OCI-LY7 (cell line): ENCODE measurements around the gene SLMAP. TPM values are rescaled to one million over a fixed set of nuclear protein-coding genes. Genes with fewer than 3 reads are reported as not detected.

Experiments used
- BruUV-seq: library from RNA; stranded (reverse); fragments of 400-500 nt; replicated peaks from 2 replicates; lab custom pipeline; 2021; lab: Mats Ljungman, UMichigan
- CTCF ChIA-PET: fragments of 300-600 bp; sonication (Branson Sonifier 250); formaldehyde crosslinking; loops from one replicate; lab custom pipeline; 2022; ENCODE audit warnings: antibody characterized with exemption; ENCODE audit not compliant: unreplicated experiment; lab: Charles Lee
- POLR2A ChIA-PET: fragments of 300-600 bp; sonication (Branson Sonifier 250); formaldehyde crosslinking; loops from one replicate; lab custom pipeline; 2022; ENCODE audit warnings: antibody characterized with exemption; lab: Charles Lee
- DNase-seq: peaks from one replicate; pipeline ENCODE4 v3.0.0-alpha.2; 2015; ENCODE audit warnings: low spot score
- H2AFZ ChIP-seq: fragments of 200-600 bp; sonication (generic), shearing (Covaris generic); 2 replicates; pipeline ENCODE4 v1.6.1; 2014; ENCODE audit warnings: mild to moderate bottlenecking, antibody characterized with exemption, low read length, moderate library complexity
- H3K27ac ChIP-seq: fragments of 200-600 bp; sonication (generic); 2 replicates; pipeline ENCODE4 v1.5.1; 2014; ENCODE audit warnings: mixed run types, low read depth, mild to moderate bottlenecking, moderate library complexity, low read length, inconsistent platforms; ENCODE audit not compliant: poor library complexity, severe bottlenecking
- H3K36me3 ChIP-seq: fragments of 200-600 bp; sonication (generic); 2 replicates; pipeline ENCODE4 v1.6.1; 2014; ENCODE audit warnings: mild to moderate bottlenecking, antibody characterized with exemption, low read length, moderate library complexity, mixed read lengths; ENCODE audit not compliant: insufficient read depth
- H3K4me1 ChIP-seq: fragments of 200-600 bp; sonication (generic); 2 replicates; pipeline ENCODE4 v1.5.1; 2014; ENCODE audit warnings: mild to moderate bottlenecking, low read length; ENCODE audit not compliant: insufficient read depth, poor library complexity, severe bottlenecking
- H3K4me2 ChIP-seq: fragments of 200-600 bp; sonication (generic); 2 replicates; pipeline ENCODE4 v1.6.1; 2014; ENCODE audit warnings: mild to moderate bottlenecking, low read length
- H3K4me3 ChIP-seq: fragments of 200-600 bp; sonication (generic); 2 replicates; pipeline ENCODE4 v1.5.1; 2014; ENCODE audit warnings: mild to moderate bottlenecking, low read depth, low read length; ENCODE audit not compliant: poor library complexity, severe bottlenecking
- H3K79me2 ChIP-seq: fragments of 200-600 bp; sonication (generic); 2 replicates; pipeline ENCODE4 v1.6.1; 2016; ENCODE audit warnings: low read depth, mild to moderate bottlenecking, low read length, moderate library complexity, mixed read lengths; ENCODE audit not compliant: insufficient read depth
- H3K9me2 ChIP-seq: fragments of 200-600 bp; sonication (generic); 2 replicates; pipeline ENCODE4 v1.6.1; 2016; ENCODE audit warnings: mild to moderate bottlenecking, low read length, mixed read lengths; ENCODE audit not compliant: insufficient read depth
- H3K9me3 ChIP-seq: fragments of 200-600 bp; sonication (generic); 2 replicates; pipeline ENCODE4 v1.6.1; 2014; ENCODE audit warnings: mild to moderate bottlenecking, mixed run types, low read length, mixed read lengths
- H4K20me1 ChIP-seq: fragments of 200-600 bp; sonication (generic); 2 replicates; pipeline ENCODE4 v1.6.1; 2014; ENCODE audit warnings: mild to moderate bottlenecking, antibody characterized with exemption, low read length, moderate library complexity, mixed read lengths; ENCODE audit not compliant: insufficient read depth
- EZH2phosphoT487 ChIP-seq: fragments of 200-600 bp; sonication (generic); IDR thresholded peaks from 2 replicates; pipeline ENCODE4 v1.6.1; 2018; ENCODE audit warnings: low read depth, borderline replicate concordance, mild to moderate bottlenecking, mixed run types, antibody characterized with exemption, low read length, moderate library complexity, mixed read lengths
- intact Hi-C: fragments of 100-400 bp; cut with micrococcal nuclease; formaldehyde crosslinking; loops from one replicate; pipeline ENCODE4 v1.10.0; 2022; ENCODE audit not compliant: unreplicated experiment
- total RNA-seq, 2 experiments: library from RNA; depleted of rRNA in 1 of 2; stranded (reverse); fragments of >200 nt in 1 of 2; shearing (Covaris generic) in 1 of 2; gene quantifications; 2 replicates each; pipeline ENCODE4 v1.2.3, GENCODE V29; 2014 to 2022
- TF ChIP-seq, protein P1 (sequence below): fragments of 200-600 bp; sonication (generic); conservative IDR thresholded peaks from 2 replicates; pipeline ENCODE4 v1.5.1; 2014; ENCODE audit warnings: mild to moderate bottlenecking, antibody characterized with exemption, low read length, moderate library complexity, mixed read lengths

SLMAP gene
- total RNA-seq, 2 experiments from 2014 or later, result 41.6 to 68.4 TPM

DNA sequence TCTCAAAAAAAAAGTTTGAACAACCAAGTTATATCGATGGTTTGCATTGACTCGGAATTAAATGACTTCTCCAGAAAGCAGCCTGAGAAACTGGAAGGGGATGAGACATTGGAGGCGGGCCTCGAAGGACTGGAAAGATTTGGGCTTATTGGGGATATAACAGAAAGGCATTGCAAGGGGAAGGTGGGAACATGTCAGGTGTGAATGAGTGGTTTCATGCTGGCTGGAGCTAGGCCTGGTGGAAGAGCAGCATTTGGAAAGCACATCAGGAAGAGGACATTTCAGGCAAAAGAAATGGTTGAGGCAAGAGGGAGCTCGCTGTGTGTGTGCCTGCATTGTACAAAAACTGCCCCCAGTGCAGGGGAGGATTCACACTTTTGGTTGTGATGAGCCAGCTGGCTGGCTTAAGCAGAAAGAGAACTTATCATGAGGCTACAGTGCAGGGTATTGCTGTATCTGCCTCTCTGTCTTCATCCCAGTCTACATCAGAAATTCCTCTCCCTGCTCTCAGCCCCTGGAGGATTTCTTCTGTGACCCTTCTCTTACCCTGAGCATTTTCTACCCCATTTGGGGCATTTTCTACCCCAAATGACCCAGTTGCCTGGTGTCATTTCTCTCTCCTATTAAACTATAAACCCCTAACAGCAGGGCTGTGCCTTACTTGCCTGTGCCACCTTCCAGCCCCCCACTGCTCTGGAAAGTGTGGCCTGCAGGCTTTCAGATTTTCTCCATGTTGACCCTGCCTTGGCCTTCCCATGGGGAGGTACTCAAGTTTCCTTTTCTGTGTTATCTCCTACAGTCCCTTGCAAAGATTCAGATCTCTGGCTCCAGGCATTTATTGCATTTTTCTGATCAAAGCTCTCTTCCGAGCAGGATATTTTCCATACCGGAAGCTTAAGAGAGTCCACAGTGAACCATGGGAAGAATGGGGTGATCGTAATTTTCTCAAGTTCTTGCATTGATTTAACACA is 187.7 kb downstream of the SLMAP start:
- no peaks in the 10 kb centered on the region for H3K36me3 ChIP-seq
- POLR2A ChIA-PET, result no interaction called here
- H2AFZ ChIP-seq, result no peak overlapping the region
- H3K4me1 ChIP-seq, result no peaks in the 10 kb centered on the region
- H3K4me3 ChIP-seq, result no peak overlapping the region
- no peaks in the 10 kb centered on the region for H3K9me2 ChIP-seq
- H3K4me2 ChIP-seq, result no peak overlapping the region
- intact Hi-C loops, result no loop called here
- no peaks in the 10 kb centered on the region for H3K9me3 ChIP-seq
- no peak for DNase-seq
- H3K79me2 ChIP-seq, result no peaks in the 10 kb centered on the region
- no peak overlapping the region for H3K27ac ChIP-seq
- CTCF ChIA-PET, result no interaction called here
- BruUV-seq, result no TSS peak
- TF ChIP-seq EZH2phosphoT487, result no peak
- TF ChIP-seq, protein P1, sequence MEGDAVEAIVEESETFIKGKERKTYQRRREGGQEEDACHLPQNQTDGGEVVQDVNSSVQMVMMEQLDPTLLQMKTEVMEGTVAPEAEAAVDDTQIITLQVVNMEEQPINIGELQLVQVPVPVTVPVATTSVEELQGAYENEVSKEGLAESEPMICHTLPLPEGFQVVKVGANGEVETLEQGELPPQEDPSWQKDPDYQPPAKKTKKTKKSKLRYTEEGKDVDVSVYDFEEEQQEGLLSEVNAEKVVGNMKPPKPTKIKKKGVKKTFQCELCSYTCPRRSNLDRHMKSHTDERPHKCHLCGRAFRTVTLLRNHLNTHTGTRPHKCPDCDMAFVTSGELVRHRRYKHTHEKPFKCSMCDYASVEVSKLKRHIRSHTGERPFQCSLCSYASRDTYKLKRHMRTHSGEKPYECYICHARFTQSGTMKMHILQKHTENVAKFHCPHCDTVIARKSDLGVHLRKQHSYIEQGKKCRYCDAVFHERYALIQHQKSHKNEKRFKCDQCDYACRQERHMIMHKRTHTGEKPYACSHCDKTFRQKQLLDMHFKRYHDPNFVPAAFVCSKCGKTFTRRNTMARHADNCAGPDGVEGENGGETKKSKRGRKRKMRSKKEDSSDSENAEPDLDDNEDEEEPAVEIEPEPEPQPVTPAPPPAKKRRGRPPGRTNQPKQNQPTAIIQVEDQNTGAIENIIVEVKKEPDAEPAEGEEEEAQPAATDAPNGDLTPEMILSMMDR, result no peak
- no peaks in the 10 kb centered on the region for H4K20me1 ChIP-seq

DNA sequence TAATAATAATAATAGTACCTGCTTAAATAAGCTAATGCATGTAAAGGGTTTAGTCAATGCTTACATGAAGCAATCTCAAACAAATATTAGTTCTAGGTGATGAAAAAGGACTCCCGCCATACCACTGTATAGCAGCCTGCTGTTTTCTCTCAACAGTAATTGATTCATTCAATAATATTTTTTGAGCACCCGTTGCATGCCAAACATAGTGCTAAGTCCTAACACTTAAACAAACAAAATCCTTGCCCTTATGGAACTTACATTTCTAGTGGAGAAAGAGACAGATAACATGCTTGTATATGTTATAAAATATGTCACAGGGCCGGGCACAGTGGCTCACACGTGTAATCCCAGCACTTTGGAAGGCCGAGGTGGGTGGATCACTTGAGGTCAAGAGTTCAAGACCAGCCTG is 190.9 kb downstream of the SLMAP start:
- no TSS peak for BruUV-seq
- Histone ChIP-seq H3K36me3 (no peaks in the 10 kb centered on the region), H3K4me1 (no peaks in the 10 kb centered on the region), H3K4me3 (no peak overlapping the region), H2AFZ (no peak overlapping the region), H3K27ac (no peak overlapping the region), H3K9me3 (no peaks in the 10 kb centered on the region), H4K20me1 (no peaks in the 10 kb centered on the region), H3K4me2 (no peak overlapping the region), H3K79me2 (no peaks in the 10 kb centered on the region), H3K9me2 (no peaks in the 10 kb centered on the region)
- ChIA-PET CTCF (no interaction called here), POLR2A (no interaction called here)
- intact Hi-C loops, result no loop called here
- TF ChIP-seq, protein P1, result no peak
- TF ChIP-seq EZH2phosphoT487, result no peak
- DNase-seq, result no peak
